Hepatocyte (in vitro differentiated cells): ENCODE data around the gene CAPN12. TPM values are rescaled to one million over a fixed set of nuclear protein-coding genes. Genes with fewer than 3 reads are reported as not detected.

ENCODE experiments used
- DNase-seq: peaks from one replicate; pipeline ENCODE4 v3.0.0-alpha.2; 2016; ENCODE audit warnings: low spot score
- H2AFZ ChIP-seq: fragments of 200-600 bp; sonication (generic); 2 replicates; pipeline ENCODE4 v1.6.0; 2016; ENCODE audit warnings: antibody characterized with exemption, mild to moderate bottlenecking
- H3K27ac ChIP-seq: fragments of 200-600 bp; sonication (generic); 2 replicates; pipeline ENCODE4 v1.5.1; 2016; ENCODE audit warnings: mild to moderate bottlenecking
- H3K27me3 ChIP-seq: fragments of 200-600 bp; sonication (generic); 2 replicates; pipeline ENCODE4 v1.6.1; 2016
- H3K36me3 ChIP-seq: fragments of 200-600 bp; sonication (generic); replicated peaks from 2 replicates; pipeline ENCODE4 v1.5.1; 2016; ENCODE audit warnings: low read depth; ENCODE audit not compliant: insufficient read depth
- H3K4me1 ChIP-seq: fragments of 200-600 bp; sonication (generic); 2 replicates; pipeline ENCODE4 v1.5.1; 2016; ENCODE audit warnings: mild to moderate bottlenecking, moderate library complexity; ENCODE audit not compliant: insufficient read depth
- H3K4me2 ChIP-seq: fragments of 200-600 bp; sonication (generic); 2 replicates; pipeline ENCODE4 v1.6.0; 2016
- H3K4me3 ChIP-seq: fragments of 200-600 bp; sonication (generic); 2 replicates; pipeline ENCODE4 v1.5.1; 2016; ENCODE audit warnings: mild to moderate bottlenecking
- H3K79me2 ChIP-seq: fragments of 200-600 bp; sonication (generic); 2 replicates; pipeline ENCODE4 v1.6.0; 2017; ENCODE audit warnings: mild to moderate bottlenecking
- H3K9me2 ChIP-seq: fragments of 200-600 bp; sonication (generic); replicated peaks from 2 replicates; pipeline ENCODE4 v1.6.0; 2017; ENCODE audit warnings: mild to moderate bottlenecking; ENCODE audit not compliant: insufficient read depth
- H3K9me3 ChIP-seq: fragments of 200-600 bp; sonication (generic); 2 replicates; pipeline ENCODE4 v1.5.1; 2016; ENCODE audit warnings: low read depth, mild to moderate bottlenecking
- H4K20me1 ChIP-seq: fragments of 200-600 bp; sonication (generic); 2 replicates; pipeline ENCODE4 v1.6.0; 2016; ENCODE audit warnings: mild to moderate bottlenecking; ENCODE audit not compliant: insufficient read depth, poor library complexity, severe bottlenecking
- EZH2 ChIP-seq: fragments of 200-600 bp; sonication (generic); IDR thresholded peaks from 2 replicates; pipeline ENCODE4 v1.6.1; 2016; ENCODE audit warnings: antibody characterized with exemption, mild to moderate bottlenecking, borderline replicate concordance
- EZH2phosphoT487 ChIP-seq: fragments of 200-600 bp; sonication (generic); IDR thresholded peaks from one replicate; pipeline ENCODE4 v1.6.1; 2018; ENCODE audit warnings: antibody characterized with exemption, mild to moderate bottlenecking, low read depth, moderate library complexity; ENCODE audit not compliant: unreplicated experiment, severe bottlenecking
- WGBS: methylation state at CpG from one replicate; pipeline ENCODE4 v1.1.6; 2016; ENCODE audit warnings: low lambda C conversion rate; ENCODE audit errors: missing lambda C conversion rate; 5-methylcytosine and 5-hydroxymethylcytosine counted together
- polyA plus RNA-seq: library from polyadenylated mRNA; unstranded; fragments of >200 nt; fragmentation: Nextera tagmentation; extraction: Ambion mirVana; gene quantifications from 2 replicates; pipeline ENCODE4 v1.2.1, GENCODE V29; 2016
- total RNA-seq: library from RNA; depleted of rRNA; stranded (reverse); fragments of >200 nt; gene quantifications from 2 replicates; pipeline ENCODE4 v1.2.3, GENCODE V29; 2014
- TF ChIP-seq, protein P1 (sequence below): fragments of 200-600 bp; sonication (generic); IDR thresholded peaks from 2 replicates; pipeline ENCODE4 v1.5.1; 2016; ENCODE audit warnings: antibody characterized with exemption, mild to moderate bottlenecking; ENCODE audit not compliant: poor library complexity

CAPN12 gene
- total and polyA plus RNA-seq, 2 experiments from 2014 or later = 24.3 to 26.6 TPM

DNA sequence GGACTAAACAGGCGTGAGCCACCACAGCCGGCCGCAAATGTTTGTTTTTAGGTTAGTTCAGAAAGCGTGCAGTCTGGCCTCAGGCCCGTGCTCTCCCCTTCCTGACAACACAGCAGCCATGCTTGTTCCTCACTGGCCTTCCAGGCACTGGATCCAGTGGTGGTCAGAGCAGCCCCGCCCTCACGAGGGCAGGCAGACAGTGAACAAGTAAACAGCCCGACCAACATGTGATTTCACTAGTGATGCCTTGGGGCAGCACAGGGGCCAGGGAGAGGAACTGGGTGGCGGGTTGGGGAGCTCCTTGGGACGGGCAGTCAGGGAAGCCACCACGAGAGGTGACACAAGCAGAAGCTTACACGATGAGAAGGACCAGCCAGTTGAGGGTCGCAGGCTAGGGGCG is 40.8 kb downstream of the CAPN12 start:
- Histone ChIP-seq H2AFZ (no peak overlapping the region), H3K4me2 (no peak overlapping the region), H3K9me2 (no peaks in the 10 kb centered on the region), H3K4me1 (peaks cover 42% of the 10 kb centered on the region), H3K79me2 (peaks cover 71% of the 10 kb centered on the region), H3K4me3 (no peak overlapping the region), H3K27ac (peak overlapping the region; percentile 97), H3K27me3 (no peaks in the 10 kb centered on the region), H3K9me3 (no peaks in the 10 kb centered on the region), H4K20me1 (no peaks in the 10 kb centered on the region), H3K36me3 (no peaks in the 10 kb centered on the region)
- no peak for DNase-seq
- TF ChIP-seq, protein P1, sequence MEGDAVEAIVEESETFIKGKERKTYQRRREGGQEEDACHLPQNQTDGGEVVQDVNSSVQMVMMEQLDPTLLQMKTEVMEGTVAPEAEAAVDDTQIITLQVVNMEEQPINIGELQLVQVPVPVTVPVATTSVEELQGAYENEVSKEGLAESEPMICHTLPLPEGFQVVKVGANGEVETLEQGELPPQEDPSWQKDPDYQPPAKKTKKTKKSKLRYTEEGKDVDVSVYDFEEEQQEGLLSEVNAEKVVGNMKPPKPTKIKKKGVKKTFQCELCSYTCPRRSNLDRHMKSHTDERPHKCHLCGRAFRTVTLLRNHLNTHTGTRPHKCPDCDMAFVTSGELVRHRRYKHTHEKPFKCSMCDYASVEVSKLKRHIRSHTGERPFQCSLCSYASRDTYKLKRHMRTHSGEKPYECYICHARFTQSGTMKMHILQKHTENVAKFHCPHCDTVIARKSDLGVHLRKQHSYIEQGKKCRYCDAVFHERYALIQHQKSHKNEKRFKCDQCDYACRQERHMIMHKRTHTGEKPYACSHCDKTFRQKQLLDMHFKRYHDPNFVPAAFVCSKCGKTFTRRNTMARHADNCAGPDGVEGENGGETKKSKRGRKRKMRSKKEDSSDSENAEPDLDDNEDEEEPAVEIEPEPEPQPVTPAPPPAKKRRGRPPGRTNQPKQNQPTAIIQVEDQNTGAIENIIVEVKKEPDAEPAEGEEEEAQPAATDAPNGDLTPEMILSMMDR = no peak
- no peak for TF ChIP-seq EZH2
- no peak for TF ChIP-seq EZH2phosphoT487
- 93% methylated on average over 14 of the region's 14 CpGs for WGBS

DNA sequence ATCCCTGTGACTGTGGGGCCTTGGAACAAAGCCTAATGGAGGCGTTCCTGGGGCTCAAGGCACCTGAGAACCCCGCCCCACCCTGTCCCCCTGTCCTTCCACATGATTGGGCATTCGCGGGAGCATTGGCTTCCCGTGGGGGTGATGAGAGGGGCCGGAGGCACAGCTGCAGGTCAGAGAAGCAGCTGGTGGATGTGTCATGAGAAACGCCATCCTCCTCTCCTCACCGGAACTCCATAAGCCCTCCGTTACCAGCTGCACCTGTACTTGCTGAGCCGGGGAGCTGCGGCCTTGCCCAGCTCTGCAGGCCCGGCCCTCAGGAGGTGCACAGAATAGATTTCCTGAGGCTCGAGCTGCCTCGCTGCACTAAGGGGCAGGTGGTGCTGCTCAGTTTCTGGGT is 42.0 kb downstream of the CAPN12 start:
- Histone ChIP-seq H3K79me2 (peaks cover 73% of the 10 kb centered on the region), H3K27me3 (no peaks in the 10 kb centered on the region), H3K4me2 (no peak overlapping the region), H2AFZ (no peak overlapping the region), H3K36me3 (no peaks in the 10 kb centered on the region), H4K20me1 (peaks cover 9% of the 10 kb centered on the region), H3K9me3 (no peaks in the 10 kb centered on the region), H3K27ac (peak overlapping the region; percentile 97), H3K4me3 (no peak overlapping the region), H3K9me2 (no peaks in the 10 kb centered on the region), H3K4me1 (peaks cover 49% of the 10 kb centered on the region)
- TF ChIP-seq, protein P1 = no peak
- no peak for TF ChIP-seq EZH2phosphoT487
- no peak for TF ChIP-seq EZH2
- DNase-seq = no peak
- WGBS = 93% methylated on average over 14 of the region's 14 CpGs

DNA sequence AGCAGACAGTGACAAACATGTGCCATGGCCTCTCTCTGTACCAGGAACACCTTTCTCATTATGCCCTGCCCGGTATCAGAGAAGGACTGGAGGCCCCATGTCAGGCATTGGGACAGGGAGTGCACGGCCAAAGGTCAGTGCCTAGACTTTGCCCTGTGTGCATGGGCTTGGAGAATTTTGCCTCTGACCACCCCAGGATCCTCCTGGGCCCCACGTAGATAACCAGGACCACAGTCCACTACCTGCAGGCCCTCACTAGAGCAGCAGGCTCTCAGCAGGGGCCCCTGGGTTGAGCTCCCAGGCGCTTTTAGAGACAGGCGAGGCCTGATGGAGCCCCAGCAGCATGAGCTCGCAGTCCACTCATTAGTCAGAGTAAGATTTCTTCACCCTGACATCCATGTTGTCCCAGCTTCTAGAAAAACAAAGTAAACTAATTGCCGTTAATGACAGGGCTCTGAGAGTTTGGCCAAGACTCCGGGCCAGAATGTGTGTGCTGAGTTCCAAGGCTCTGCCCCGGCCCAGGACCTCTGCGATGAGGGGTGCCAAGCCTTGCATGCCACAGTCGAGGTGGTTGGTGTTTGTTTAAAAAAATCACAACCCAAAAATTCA is 42.7 kb downstream of the CAPN12 start:
- H2AFZ ChIP-seq = no peak overlapping the region
- WGBS = 72% methylated on average over 11 of the region's 11 CpGs
- no peaks in the 10 kb centered on the region for H3K9me2 ChIP-seq
- peak overlapping the region; percentile 97 for H3K27ac ChIP-seq
- TF ChIP-seq EZH2 (no peak), EZH2phosphoT487 (no peak)
- TF ChIP-seq, protein P1 = no peak
- no peaks in the 10 kb centered on the region for H3K9me3 ChIP-seq
- peaks cover 10% of the 10 kb centered on the region for H4K20me1 ChIP-seq
- H3K4me3 ChIP-seq = no peak overlapping the region
- no peaks in the 10 kb centered on the region for H3K36me3 ChIP-seq
- peak overlapping the region; percentile 49 for H3K4me2 ChIP-seq
- H3K27me3 ChIP-seq = no peaks in the 10 kb centered on the region
- DNase-seq = peak; percentile 81
- peaks cover 76% of the 10 kb centered on the region for H3K79me2 ChIP-seq
- peaks cover 53% of the 10 kb centered on the region for H3K4me1 ChIP-seq
